ENCODE measurements around the gene VWA3A.

VWA3A gene

GRCh38 chr16:22138482-22138881 is 46.1 kb downstream of the VWA3A start:
- DNase-seq (ENCODE audit: low read depth) = no peak
- TF ChIP-seq CTCF (conservative IDR thresholded peaks at IDR 0.05; ENCODE audit: low read depth, low read length) = no peak
- no peak overlapping the region for H3K4me3 ChIP-seq (ENCODE audit: low read length)

GRCh38 chr16:22139008-22139407 is 46.7 kb downstream of the VWA3A start:
- no peak for DNase-seq (ENCODE audit: low read depth)
- no peak overlapping the region for H3K4me3 ChIP-seq (ENCODE audit: low read length)
- TF ChIP-seq CTCF (conservative IDR thresholded peaks at IDR 0.05; ENCODE audit: low read depth, low read length) = no peak

- no peak for DNase-seq (ENCODE audit: low read depth)
- H3K4me3 ChIP-seq (ENCODE audit: low read length) = no peak overlapping the region
- TF ChIP-seq CTCF (conservative IDR thresholded peaks at IDR 0.05; ENCODE audit: low read depth, low read length) = no peak
Measured at GRCh38 chr16:22139732-22140131, 47.4 kb downstream of the VWA3A start.

GRCh38 chr16:22141767-22142166 is 49.4 kb downstream of the VWA3A start:
- TF ChIP-seq CTCF (conservative IDR thresholded peaks at IDR 0.05; ENCODE audit: low read depth, low read length) = peak; percentile 65
- DNase-seq (ENCODE audit: low read depth) = no peak
- H3K4me3 ChIP-seq (ENCODE audit: low read length) = no peak overlapping the region

GRCh38 chr16:22144520-22144919 is 52.2 kb downstream of the VWA3A start:
- TF ChIP-seq CTCF (conservative IDR thresholded peaks at IDR 0.05; ENCODE audit: low read depth, low read length) = no peak
- DNase-seq (ENCODE audit: low read depth) = no peak
- no peak overlapping the region for H3K4me3 ChIP-seq (ENCODE audit: low read length)

GRCh38 chr16:22147853-22148252 is 55.5 kb downstream of the VWA3A start:
- H3K4me3 ChIP-seq (ENCODE audit: low read length) = no peak overlapping the region
- DNase-seq (ENCODE audit: low read depth) = no peak
- no peak for TF ChIP-seq CTCF (conservative IDR thresholded peaks at IDR 0.05; ENCODE audit: low read depth, low read length)

- DNase-seq (ENCODE audit: low read depth) = no peak
- H3K4me3 ChIP-seq (ENCODE audit: low read length) = no peak overlapping the region
- no peak for TF ChIP-seq CTCF (conservative IDR thresholded peaks at IDR 0.05; ENCODE audit: low read depth, low read length)
Measured at GRCh38 chr16:22151246-22151998, 59.1 kb downstream of the VWA3A start.

All from retinal pigment epithelial cell (primary cell).